B cell (primary cell): ENCODE data around the gene PDZD2. TPM values are rescaled to one million over a fixed set of nuclear protein-coding genes. Genes with fewer than 3 reads are reported as not detected.

Experiments used
- ATAC-seq: fragments of 200-7000 bp; cut with Tn5 transposase; one replicate; pipeline ENCODE4 v1.10.0; 2021; ENCODE audit warnings: low read depth, mild to moderate bottlenecking, moderate number of reproducible peaks, moderate library complexity
- CTCF ChIA-PET: fragments of 350-600 bp; sonication (Branson Sonifier 250); formaldehyde crosslinking; loops from one replicate; lab custom pipeline; 2021; ENCODE audit warnings: antibody characterized with exemption, inconsistent platforms; lab: Charles Lee
- POLR2A ChIA-PET: fragments of 350-600 bp; sonication (Branson Sonifier 250); formaldehyde crosslinking; loops from one replicate; lab custom pipeline; 2021; ENCODE audit warnings: antibody characterized with exemption; lab: Charles Lee
- DNase-seq: peaks from one replicate; pipeline ENCODE4 v3.0.0; 2013
- H2AFZ ChIP-seq: 2 replicates; pipeline ENCODE4 v1.6.1; 2012; ENCODE audit warnings: mild to moderate bottlenecking, low read depth, low read length; ENCODE audit not compliant: insufficient read depth, poor library complexity, severe bottlenecking
- H3K27ac ChIP-seq, 2 donors: 1 replicate in 1 of 2; 2 replicates in 1 of 2; pipeline ENCODE4 v1.5.1; 2012 to 2013; ENCODE audit warnings: low read length in 2 of 2, mild to moderate bottlenecking in 2 of 2, moderate library complexity in 1 of 2
- H3K27me3 ChIP-seq, 4 experiments: fragments of 200-600 bp in 1 of 4; sonication (generic) in 1 of 4; replicated peaks in 1 of 4; 1 replicate in 2 of 4; 2 replicates in 2 of 4; pipeline versions ENCODE4 v1.6.1 to v1.7.0; 2013 to 2016; ENCODE audit warnings: low read length in 3 of 4, mild to moderate bottlenecking in 2 of 4, mixed read lengths in 1 of 4, moderate library complexity in 1 of 4; ENCODE audit not compliant: insufficient read depth in 4 of 4, control insufficient read depth in 3 of 4; ENCODE audit errors: control extremely low read depth in 1 of 4
- H3K36me3 ChIP-seq, 2 experiments: replicated peaks in 1 of 2; 1 replicate in 1 of 2; 2 replicates in 1 of 2; pipeline versions ENCODE4 v1.6.1 to v1.7.1; 2013; ENCODE audit warnings: low read length in 1 of 2; ENCODE audit not compliant: insufficient read depth in 2 of 2, control insufficient read depth in 1 of 2; ENCODE audit errors: control extremely low read depth in 1 of 2, extremely low read depth in 1 of 2
- H3K4me1 ChIP-seq, 2 donors: fragments of 200-600 bp in 1 of 2; sonication (generic) in 1 of 2; 1 replicate in 1 of 2; 2 replicates in 1 of 2; pipeline versions ENCODE4 v1.5.1 to v1.6.1; 2013 to 2017; ENCODE audit warnings: low read length in 2 of 2; ENCODE audit not compliant: control insufficient read depth in 2 of 2, insufficient read depth in 2 of 2
- H3K4me2 ChIP-seq: replicated peaks from 2 replicates; pipeline ENCODE3; 2012; ENCODE audit warnings: mild to moderate bottlenecking, low read depth, low read length; ENCODE audit not compliant: poor library complexity, severe bottlenecking
- H3K4me3 ChIP-seq, 5 experiments: fragments of 200-600 bp in 1 of 5; sonication (generic) in 1 of 5; 1 replicate in 3 of 5; 2 replicates in 2 of 5; pipeline versions ENCODE4 v1.5.1 to v1.7.0; 2011 to 2016; ENCODE audit warnings: low read length in 4 of 5, mild to moderate bottlenecking in 4 of 5, low read depth in 2 of 5, control low read depth in 1 of 5, moderate library complexity in 1 of 5; ENCODE audit not compliant: insufficient read depth in 1 of 5; ENCODE audit errors: control extremely low read depth in 1 of 5, extremely low read depth in 1 of 5
- H3K79me2 ChIP-seq: fragments of 200-600 bp; sonication (generic); one replicate; pipeline ENCODE4 v1.6.0; 2016; ENCODE audit warnings: low read length; ENCODE audit not compliant: control insufficient read depth, insufficient read depth
- H3K9ac ChIP-seq: fragments of 200-600 bp; sonication (generic); 2 replicates; pipeline ENCODE4 v1.6.1; 2017; ENCODE audit warnings: mild to moderate bottlenecking, low read length, moderate library complexity
- H3K9me3 ChIP-seq, 3 donors: one replicate each; pipeline versions ENCODE4 v1.6.1 to v1.7.1; 2013; ENCODE audit warnings: low read length in 2 of 3; ENCODE audit not compliant: control insufficient read depth in 2 of 3, insufficient read depth in 1 of 3; ENCODE audit errors: control extremely low read depth in 1 of 3
- H4K20me1 ChIP-seq: 2 replicates; pipeline ENCODE4 v1.6.0; 2012; ENCODE audit warnings: mild to moderate bottlenecking, low read length; ENCODE audit not compliant: insufficient read depth, control insufficient read depth, poor library complexity, severe bottlenecking
- H3K27ac Mint-ChIP-seq: one replicate; pipeline ENCODE4 v1.8.0; 2021; ENCODE audit warnings: mixed read lengths
- H3K27me3 Mint-ChIP-seq: one replicate; pipeline ENCODE4 v1.8.0; 2021; ENCODE audit warnings: mixed read lengths
- H3K4me1 Mint-ChIP-seq: one replicate; pipeline ENCODE4 v1.8.0; 2021; ENCODE audit warnings: mixed read lengths
- H3K4me3 Mint-ChIP-seq: one replicate; pipeline ENCODE4 v1.8.0; 2021; ENCODE audit warnings: mixed read lengths
- H3K9me3 Mint-ChIP-seq: one replicate; pipeline ENCODE4 v1.8.0; 2022; ENCODE audit warnings: mixed read lengths; ENCODE audit not compliant: insufficient read depth
- CTCF ChIP-seq: fragments of 200-600 bp; IDR thresholded peaks from one replicate; pipeline ENCODE4 v1.8.0; 2022; ENCODE audit warnings: antibody characterized with exemption, mild to moderate bottlenecking
- EZH2 ChIP-seq: IDR thresholded peaks from 2 replicates; pipeline ENCODE4 v1.6.1; 2012; ENCODE audit warnings: borderline replicate concordance, low read depth, mild to moderate bottlenecking, moderate library complexity, low read length; ENCODE audit not compliant: insufficient read depth, poor library complexity, severe bottlenecking
- WGBS: methylation state at CpG from one replicate; pipeline ENCODE4 v1.1.5; 2013; ENCODE audit warnings: missing lambda C conversion rate; ENCODE audit not compliant: insufficient coverage; 5-methylcytosine and 5-hydroxymethylcytosine counted together
- intact Hi-C: fragments of 100-400 bp; cut with micrococcal nuclease; formaldehyde crosslinking; loops from one replicate; pipeline ENCODE4 v1.10.0; 2022
- polyA plus RNA-seq: library from polyadenylated mRNA; depleted of rRNA; stranded (reverse); fragments of >200 nt; gene quantifications from 2 replicates; pipeline ENCODE4 v1.2.3, GENCODE V29; 2012
- total RNA-seq, 2 donors: library from RNA; stranded (reverse); fragments of 120-200 nt in 1 of 2; gene quantifications; 1 replicate in 1 of 2; 2 replicates in 1 of 2; pipeline versions ENCODE4 v1.2.3 to v1.2.4, GENCODE V29; 2013 to 2022

PDZD2 gene
- total and polyA plus RNA-seq, 2 donors (not counting 1 experiment from before 2014, with no cell fraction given): not detected

GRCh38 chr5:31811210-31811609 is 172.3 kb downstream of the PDZD2 start:
- no peaks in the 10 kb centered on the region for H3K27me3 Mint-ChIP-seq
- Histone ChIP-seq H3K9ac (no peak overlapping the region), H3K27me3 (no peaks in the 10 kb centered on the region), H4K20me1 (no peaks in the 10 kb centered on the region), H3K79me2 (no peaks in the 10 kb centered on the region), H2AFZ (no peak overlapping the region), H3K4me2 (no peak overlapping the region), H3K36me3 (no peaks in the 10 kb centered on the region), H3K9me3 (no peaks in the 10 kb centered on the region), H3K27ac (no peak overlapping the region), H3K4me1 (no peaks in the 10 kb centered on the region), H3K4me3 (no peak overlapping the region)
- no CpG with 5 or more reads among the region's 1 CpG for WGBS
- H3K9me3 Mint-ChIP-seq: no peaks in the 10 kb centered on the region
- ChIA-PET POLR2A (no interaction called here), CTCF (no interaction called here)
- DNase-seq: no peak
- H3K4me1 Mint-ChIP-seq: no peaks in the 10 kb centered on the region
- H3K4me3 Mint-ChIP-seq: no peak overlapping the region
- TF ChIP-seq EZH2 (no peak), CTCF (no peak)
- no peak for ATAC-seq
- intact Hi-C loops: no loop called here
- no peak overlapping the region for H3K27ac Mint-ChIP-seq

- Histone ChIP-seq H3K9ac (no peak overlapping the region), H3K4me1 (no peaks in the 10 kb centered on the region), H3K4me2 (no peak overlapping the region), H4K20me1 (no peaks in the 10 kb centered on the region), H3K9me3 (no peaks in the 10 kb centered on the region), H3K4me3 (no peak overlapping the region), H3K27ac (no peak overlapping the region), H2AFZ (no peak overlapping the region), H3K79me2 (no peaks in the 10 kb centered on the region), H3K36me3 (no peaks in the 10 kb centered on the region), H3K27me3 (no peaks in the 10 kb centered on the region)
- H3K9me3 Mint-ChIP-seq: no peaks in the 10 kb centered on the region
- DNase-seq: no peak
- 100% methylated on average over 2 of the region's 3 CpGs for WGBS
- POLR2A ChIA-PET: no interaction called here
- no peak for ATAC-seq
- H3K27ac Mint-ChIP-seq: no peak overlapping the region
- intact Hi-C loops: no loop called here
- no peak overlapping the region for H3K4me3 Mint-ChIP-seq
- H3K4me1 Mint-ChIP-seq: no peaks in the 10 kb centered on the region
- CTCF ChIA-PET: no interaction called here
- TF ChIP-seq EZH2: no peak
- no peak for TF ChIP-seq CTCF
- H3K27me3 Mint-ChIP-seq: no peaks in the 10 kb centered on the region
Observed at GRCh38 chr5:31815376-31815775, 176.4 kb downstream of the PDZD2 start.
